ENCODE data around the gene DNAJC28.
"Not testable (repeated sequence)": the region's sequence is repeated elsewhere in the genome, so short reads cannot be mapped to it uniquely, and the experiment has no call there.

DNAJC28 gene

GRCh38 chr21:33480481-33481103 lies 10.9 kb downstream of the DNAJC28 start:
- DNase-seq: no peak
- ATAC-seq: no peak

- DNase-seq (peak; percentile 96), ATAC-seq (peak; percentile 99)
Observed at GRCh38 chr21:33479679-33480480, 11.6 kb downstream of the DNAJC28 start, which contains the start of gene TMEM50B. Gene TMEM50B, minus strand, starts transcription at chr21:33479974. Its CDS starts 11,089 bp downstream, at chr21:33468885.

- ATAC-seq: peak; percentile 8
- DNase-seq: peak; percentile 54
Observed at GRCh38 chr21:33478935-33479678, 12.4 kb downstream of the DNAJC28 start.

- DNase-seq: no peak
- no peak for ATAC-seq
Observed at GRCh38 chr21:33478182-33478581, 13.3 kb downstream of the DNAJC28 start.

GRCh38 chr21:33477066-33477465 lies 14.4 kb downstream of the DNAJC28 start:
- DNase-seq (no peak), ATAC-seq (no peak)

GRCh38 chr21:33473344-33473743 lies 18.2 kb downstream of the DNAJC28 start:
- ATAC-seq (no peak), DNase-seq (no peak)

- ATAC-seq (no peak), DNase-seq (no peak)
Observed at GRCh38 chr21:33470701-33471100, 20.8 kb downstream of the DNAJC28 start.

GRCh38 chr21:33469183-33469582 lies 22.3 kb downstream of the DNAJC28 start:
- not testable (repeated sequence) for DNase-seq, ATAC-seq

- no peak for DNase-seq
- no peak for ATAC-seq
Observed at GRCh38 chr21:33461538-33462250, 29.8 kb downstream of the DNAJC28 start.

GRCh38 chr21:33458861-33459260 lies 32.7 kb downstream of the DNAJC28 start:
- no peak for DNase-seq
- no peak for ATAC-seq

- ATAC-seq (no peak), DNase-seq (no peak)
Observed at GRCh38 chr21:33455686-33456446, 35.6 kb downstream of the DNAJC28 start.

GRCh38 chr21:33452362-33452761 lies 39.2 kb downstream of the DNAJC28 start:
- ATAC-seq (peak; percentile 57), DNase-seq (no peak)

- no peak for DNase-seq
Observed at GRCh38 chr21:33451634-33452071, 39.9 kb downstream of the DNAJC28 start.

GRCh38 chr21:33449616-33450015 lies 41.9 kb downstream of the DNAJC28 start:
- ATAC-seq: no peak
- DNase-seq: no peak

More at GRCh38 chr21:33451634-33452071, 39.9 kb downstream of the DNAJC28 start:
- ATAC-seq: no peak

- DNase-seq, ATAC-seq: not testable (repeated sequence)
Observed at GRCh38 chr21:33446620-33447019, 44.9 kb downstream of the DNAJC28 start.

GRCh38 chr21:33444499-33444898 lies 47.0 kb downstream of the DNAJC28 start:
- ATAC-seq (no peak), DNase-seq (no peak)

GRCh38 chr21:33443194-33443593 lies 48.3 kb downstream of the DNAJC28 start:
- ATAC-seq (no peak), DNase-seq (no peak)

- DNase-seq (peak; percentile 13), ATAC-seq (peak; percentile 49)
Observed at GRCh38 chr21:33441489-33442477, 49.7 kb downstream of the DNAJC28 start.

Measured in stimulated activated naive CD8-positive, alpha-beta T cell treated with anti-CD3 and anti-CD28 coated beads, Interleukin-15, Interleukin-2, amounts not matched to agents 100 U/mL and 50 U/mL, for 24 hours (primary cell).